ENCODE data around the gene DRC3.

DRC3 gene

DNA sequence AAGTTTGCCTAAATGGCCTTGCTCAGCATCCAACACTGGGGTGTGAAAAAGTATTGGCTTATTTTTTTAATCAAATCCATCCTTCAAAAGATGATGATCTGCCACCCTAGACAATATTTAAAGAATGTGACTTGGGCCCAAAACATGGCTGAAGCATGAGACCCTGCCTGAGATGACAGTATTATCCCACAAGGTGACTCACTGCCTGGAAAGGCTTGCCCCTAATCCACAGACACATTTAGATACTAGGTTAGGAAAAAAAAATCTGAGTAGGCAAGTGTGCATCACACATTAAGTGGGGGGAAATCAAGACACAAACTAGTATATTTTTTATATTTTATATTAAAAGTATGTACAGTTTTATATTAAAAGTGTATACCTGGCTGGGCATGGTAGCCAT, 38.9 kb upstream of the DRC3 start:
- no peak for ATAC-seq
- no peak for TF ChIP-seq CSDC2 (CRISPR knock-in tag; IDR thresholded peaks at IDR 0.05)
- TF ChIP-seq TCF4 (CRISPR knock-in tag; IDR thresholded peaks at IDR 0.05; ENCODE audit: borderline replicate concordance): no peak
- TF ChIP-seq ZNF70 (CRISPR knock-in tag; IDR thresholded peaks at IDR 0.05): no peak
- no peak for TF ChIP-seq ZNF8 (CRISPR knock-in tag; IDR thresholded peaks at IDR 0.05)
- no peak for TF ChIP-seq GLIS3 (CRISPR knock-in tag; IDR thresholded peaks at IDR 0.05)
- TF ChIP-seq ZFP30 (CRISPR knock-in tag; IDR thresholded peaks at IDR 0.05): no peak
- no peak; the same call in 1 of the 2 replicates for TF ChIP-seq ISL1 (CRISPR knock-in tag; IDR thresholded peaks at IDR 0.05)
- no peak for TF ChIP-seq ZFP3 (CRISPR knock-in tag; IDR thresholded peaks at IDR 0.05)
- TF ChIP-seq, protein P1, sequence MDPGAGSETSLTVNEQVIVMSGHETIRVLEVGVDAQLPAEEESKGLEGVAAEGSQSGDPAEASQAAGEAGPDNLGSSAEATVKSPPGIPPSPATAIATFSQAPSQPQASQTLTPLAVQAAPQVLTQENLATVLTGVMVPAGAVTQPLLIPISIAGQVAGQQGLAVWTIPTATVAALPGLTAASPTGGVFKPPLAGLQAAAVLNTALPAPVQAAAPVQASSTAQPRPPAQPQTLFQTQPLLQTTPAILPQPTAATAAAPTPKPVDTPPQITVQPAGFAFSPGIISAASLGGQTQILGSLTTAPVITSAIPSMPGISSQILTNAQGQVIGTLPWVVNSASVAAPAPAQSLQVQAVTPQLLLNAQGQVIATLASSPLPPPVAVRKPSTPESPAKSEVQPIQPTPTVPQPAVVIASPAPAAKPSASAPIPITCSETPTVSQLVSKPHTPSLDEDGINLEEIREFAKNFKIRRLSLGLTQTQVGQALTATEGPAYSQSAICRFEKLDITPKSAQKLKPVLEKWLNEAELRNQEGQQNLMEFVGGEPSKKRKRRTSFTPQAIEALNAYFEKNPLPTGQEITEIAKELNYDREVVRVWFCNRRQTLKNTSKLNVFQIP (CRISPR knock-in tag; IDR thresholded peaks at IDR 0.05; ENCODE audit: borderline replicate concordance, low read depth): no peak
- no peak for TF ChIP-seq OSR1 (CRISPR knock-in tag; IDR thresholded peaks at IDR 0.05)
- no peak for TF ChIP-seq PPARA (CRISPR knock-in tag; IDR thresholded peaks at IDR 0.05; ENCODE audit: borderline replicate concordance)
- TF ChIP-seq SNAI2 (CRISPR knock-in tag; IDR thresholded peaks at IDR 0.05): no peak
- TF ChIP-seq ARNTL (CRISPR knock-in tag; IDR thresholded peaks at IDR 0.05; ENCODE audit: borderline replicate concordance, low read depth): no peak
- TF ChIP-seq ZC3H10 (CRISPR knock-in tag; IDR thresholded peaks at IDR 0.05): no peak
- TF ChIP-seq, protein P2, sequence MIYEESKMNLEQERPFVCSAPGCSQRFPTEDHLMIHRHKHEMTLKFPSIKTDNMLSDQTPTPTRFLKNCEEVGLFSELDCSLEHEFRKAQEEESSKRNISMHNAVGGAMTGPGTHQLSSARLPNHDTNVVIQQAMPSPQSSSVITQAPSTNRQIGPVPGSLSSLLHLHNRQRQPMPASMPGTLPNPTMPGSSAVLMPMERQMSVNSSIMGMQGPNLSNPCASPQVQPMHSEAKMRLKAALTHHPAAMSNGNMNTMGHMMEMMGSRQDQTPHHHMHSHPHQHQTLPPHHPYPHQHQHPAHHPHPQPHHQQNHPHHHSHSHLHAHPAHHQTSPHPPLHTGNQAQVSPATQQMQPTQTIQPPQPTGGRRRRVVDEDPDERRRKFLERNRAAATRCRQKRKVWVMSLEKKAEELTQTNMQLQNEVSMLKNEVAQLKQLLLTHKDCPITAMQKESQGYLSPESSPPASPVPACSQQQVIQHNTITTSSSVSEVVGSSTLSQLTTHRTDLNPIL (CRISPR knock-in tag; IDR thresholded peaks at IDR 0.05; ENCODE audit: low read depth): no peak
- no peak for TF ChIP-seq ZNF565 (CRISPR knock-in tag; conservative IDR thresholded peaks at IDR 0.05; ENCODE audit: low read depth)
- TF ChIP-seq, protein P3, sequence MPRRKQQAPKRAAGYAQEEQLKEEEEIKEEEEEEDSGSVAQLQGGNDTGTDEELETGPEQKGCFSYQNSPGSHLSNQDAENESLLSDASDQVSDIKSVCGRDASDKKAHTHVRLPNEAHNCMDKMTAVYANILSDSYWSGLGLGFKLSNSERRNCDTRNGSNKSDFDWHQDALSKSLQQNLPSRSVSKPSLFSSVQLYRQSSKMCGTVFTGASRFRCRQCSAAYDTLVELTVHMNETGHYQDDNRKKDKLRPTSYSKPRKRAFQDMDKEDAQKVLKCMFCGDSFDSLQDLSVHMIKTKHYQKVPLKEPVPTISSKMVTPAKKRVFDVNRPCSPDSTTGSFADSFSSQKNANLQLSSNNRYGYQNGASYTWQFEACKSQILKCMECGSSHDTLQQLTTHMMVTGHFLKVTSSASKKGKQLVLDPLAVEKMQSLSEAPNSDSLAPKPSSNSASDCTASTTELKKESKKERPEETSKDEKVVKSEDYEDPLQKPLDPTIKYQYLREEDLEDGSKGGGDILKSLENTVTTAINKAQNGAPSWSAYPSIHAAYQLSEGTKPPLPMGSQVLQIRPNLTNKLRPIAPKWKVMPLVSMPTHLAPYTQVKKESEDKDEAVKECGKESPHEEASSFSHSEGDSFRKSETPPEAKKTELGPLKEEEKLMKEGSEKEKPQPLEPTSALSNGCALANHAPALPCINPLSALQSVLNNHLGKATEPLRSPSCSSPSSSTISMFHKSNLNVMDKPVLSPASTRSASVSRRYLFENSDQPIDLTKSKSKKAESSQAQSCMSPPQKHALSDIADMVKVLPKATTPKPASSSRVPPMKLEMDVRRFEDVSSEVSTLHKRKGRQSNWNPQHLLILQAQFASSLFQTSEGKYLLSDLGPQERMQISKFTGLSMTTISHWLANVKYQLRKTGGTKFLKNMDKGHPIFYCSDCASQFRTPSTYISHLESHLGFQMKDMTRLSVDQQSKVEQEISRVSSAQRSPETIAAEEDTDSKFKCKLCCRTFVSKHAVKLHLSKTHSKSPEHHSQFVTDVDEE (CRISPR knock-in tag; IDR thresholded peaks at IDR 0.05): no peak
- TF ChIP-seq, protein P4, sequence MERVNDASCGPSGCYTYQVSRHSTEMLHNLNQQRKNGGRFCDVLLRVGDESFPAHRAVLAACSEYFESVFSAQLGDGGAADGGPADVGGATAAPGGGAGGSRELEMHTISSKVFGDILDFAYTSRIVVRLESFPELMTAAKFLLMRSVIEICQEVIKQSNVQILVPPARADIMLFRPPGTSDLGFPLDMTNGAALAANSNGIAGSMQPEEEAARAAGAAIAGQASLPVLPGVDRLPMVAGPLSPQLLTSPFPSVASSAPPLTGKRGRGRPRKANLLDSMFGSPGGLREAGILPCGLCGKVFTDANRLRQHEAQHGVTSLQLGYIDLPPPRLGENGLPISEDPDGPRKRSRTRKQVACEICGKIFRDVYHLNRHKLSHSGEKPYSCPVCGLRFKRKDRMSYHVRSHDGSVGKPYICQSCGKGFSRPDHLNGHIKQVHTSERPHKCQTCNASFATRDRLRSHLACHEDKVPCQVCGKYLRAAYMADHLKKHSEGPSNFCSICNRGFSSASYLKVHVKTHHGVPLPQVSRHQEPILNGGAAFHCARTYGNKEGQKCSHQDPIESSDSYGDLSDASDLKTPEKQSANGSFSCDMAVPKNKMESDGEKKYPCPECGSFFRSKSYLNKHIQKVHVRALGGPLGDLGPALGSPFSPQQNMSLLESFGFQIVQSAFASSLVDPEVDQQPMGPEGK (CRISPR knock-in tag; IDR thresholded peaks at IDR 0.05; ENCODE audit: borderline replicate concordance): no peak
- TF ChIP-seq, protein P5, sequence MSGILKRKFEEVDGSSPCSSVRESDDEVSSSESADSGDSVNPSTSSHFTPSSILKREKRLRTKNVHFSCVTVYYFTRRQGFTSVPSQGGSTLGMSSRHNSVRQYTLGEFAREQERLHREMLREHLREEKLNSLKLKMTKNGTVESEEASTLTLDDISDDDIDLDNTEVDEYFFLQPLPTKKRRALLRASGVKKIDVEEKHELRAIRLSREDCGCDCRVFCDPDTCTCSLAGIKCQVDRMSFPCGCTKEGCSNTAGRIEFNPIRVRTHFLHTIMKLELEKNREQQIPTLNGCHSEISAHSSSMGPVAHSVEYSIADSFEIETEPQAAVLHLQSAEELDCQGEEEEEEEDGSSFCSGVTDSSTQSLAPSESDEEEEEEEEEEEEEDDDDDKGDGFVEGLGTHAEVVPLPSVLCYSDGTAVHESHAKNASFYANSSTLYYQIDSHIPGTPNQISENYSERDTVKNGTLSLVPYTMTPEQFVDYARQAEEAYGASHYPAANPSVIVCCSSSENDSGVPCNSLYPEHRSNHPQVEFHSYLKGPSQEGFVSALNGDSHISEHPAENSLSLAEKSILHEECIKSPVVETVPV (CRISPR knock-in tag; IDR thresholded peaks at IDR 0.05): no peak

DNA sequence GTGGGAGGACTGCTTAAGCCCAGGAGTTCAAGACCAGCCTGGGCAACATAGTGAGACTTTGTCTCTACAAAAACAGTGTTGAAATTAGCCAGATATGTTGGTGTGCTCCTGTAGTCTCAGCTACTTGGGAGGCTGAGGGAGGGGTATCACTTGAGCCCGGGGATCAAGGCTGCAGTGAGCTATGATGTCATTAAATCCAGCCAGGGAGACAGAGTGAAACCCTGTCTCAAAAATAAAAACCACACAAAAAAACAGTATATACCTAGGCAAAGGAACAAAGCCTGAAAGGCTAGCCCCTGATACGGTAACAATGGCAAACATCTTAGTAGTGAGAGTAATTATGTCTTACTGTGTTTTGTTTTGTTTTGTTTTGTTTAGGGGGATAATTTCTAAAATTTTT, 38.4 kb upstream of the DRC3 start:
- TF ChIP-seq, protein P4 (CRISPR knock-in tag; IDR thresholded peaks at IDR 0.05; ENCODE audit: borderline replicate concordance): no peak
- TF ChIP-seq GLIS3 (CRISPR knock-in tag; IDR thresholded peaks at IDR 0.05) (no peak), ARNTL (CRISPR knock-in tag; IDR thresholded peaks at IDR 0.05; ENCODE audit: borderline replicate concordance, low read depth) (no peak), ZNF70 (CRISPR knock-in tag; IDR thresholded peaks at IDR 0.05) (no peak), TCF4 (CRISPR knock-in tag; IDR thresholded peaks at IDR 0.05; ENCODE audit: borderline replicate concordance) (no peak)
- TF ChIP-seq, protein P1 (CRISPR knock-in tag; IDR thresholded peaks at IDR 0.05; ENCODE audit: borderline replicate concordance, low read depth): no peak
- no peak for ATAC-seq

All from SK-N-SH treated with all-trans-retinoic acid at 6 μM for 48 hours (cell line).